HG03280 (cell line): Measurements from ENCODE around the gene PLA2R1.
A peak's percentile ranks its signal among the peaks of the same experiment; 100 is the strongest.

ENCODE experiments used
- ATAC-seq: cut with Tn5 transposase; IDR thresholded peaks from one replicate; pipeline ENCODE4 v1.9.1; 2021; ENCODE audit warnings: mild to moderate bottlenecking, moderate library complexity; ENCODE audit not compliant: unreplicated experiment

Gene PLA2R1

DNA sequence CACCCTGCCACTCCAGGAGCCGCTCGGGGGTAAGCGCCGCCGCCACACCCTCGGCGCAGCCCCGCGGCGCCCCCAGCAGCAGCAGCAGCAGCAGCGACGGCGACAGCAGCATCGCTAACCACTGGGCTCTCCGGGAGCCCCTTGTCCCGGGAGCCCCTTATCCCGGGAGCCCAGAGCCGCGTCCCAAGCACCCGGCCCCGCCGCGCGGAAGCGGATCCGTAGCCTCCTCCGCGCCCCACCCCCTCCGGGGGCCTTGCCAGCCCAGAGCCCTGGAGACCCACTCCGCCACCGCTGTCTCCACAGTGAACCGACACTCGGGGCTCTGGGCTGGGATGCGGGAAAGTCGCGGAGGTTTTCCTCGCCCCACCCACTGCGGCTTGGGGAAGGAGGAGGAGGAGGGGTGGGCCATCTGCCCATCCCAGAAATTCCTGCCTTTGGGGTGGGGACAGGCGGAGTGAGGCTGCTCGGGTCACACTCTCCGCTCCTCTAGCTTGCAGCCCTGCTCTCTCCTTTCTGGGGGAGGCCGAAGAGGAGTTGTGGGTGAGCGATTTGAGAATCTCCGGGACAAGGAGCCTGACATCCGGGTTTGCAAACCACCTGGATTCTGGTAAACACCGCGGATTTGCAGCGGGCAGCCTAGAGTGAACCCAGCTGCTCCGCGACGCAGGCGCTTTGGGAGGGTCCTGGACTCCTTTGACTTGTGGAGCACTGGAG lies at the start of gene PLA2R1:
PLA2R1 (minus strand) TSS at position 324 of the 714 bp plus-strand sequence; CDS start at position 112, 212 bp downstream.
- ATAC-seq, result no peak

DNA sequence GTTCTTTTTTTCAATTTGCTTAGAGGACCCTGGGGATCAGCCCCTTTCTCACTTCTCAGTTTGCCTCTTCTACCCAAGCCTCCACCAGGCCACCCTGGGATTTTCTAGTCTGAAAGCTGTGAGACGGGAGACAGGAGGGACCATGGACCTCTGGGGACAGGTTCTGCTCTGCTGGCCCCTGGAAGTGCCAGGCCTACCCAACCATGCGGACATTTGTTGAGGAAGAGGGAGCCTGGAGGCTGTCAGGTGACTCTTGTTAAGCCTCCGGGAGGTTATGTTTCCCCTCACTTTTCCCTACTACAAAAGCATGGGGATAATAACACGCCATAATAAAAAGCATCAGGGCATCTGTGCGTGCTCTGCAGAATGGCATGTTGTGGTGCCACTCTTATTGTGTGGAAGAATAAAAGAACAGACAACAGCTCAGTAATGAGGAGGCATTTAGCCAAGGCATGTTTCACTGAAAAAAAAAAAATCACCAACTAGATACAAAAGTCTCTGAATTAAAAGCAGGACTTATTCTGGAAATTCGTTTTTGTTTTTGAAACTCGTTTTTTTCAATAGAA lies 48.3 kb upstream of the PLA2R1 start:
- ATAC-seq, result no peak

DNA sequence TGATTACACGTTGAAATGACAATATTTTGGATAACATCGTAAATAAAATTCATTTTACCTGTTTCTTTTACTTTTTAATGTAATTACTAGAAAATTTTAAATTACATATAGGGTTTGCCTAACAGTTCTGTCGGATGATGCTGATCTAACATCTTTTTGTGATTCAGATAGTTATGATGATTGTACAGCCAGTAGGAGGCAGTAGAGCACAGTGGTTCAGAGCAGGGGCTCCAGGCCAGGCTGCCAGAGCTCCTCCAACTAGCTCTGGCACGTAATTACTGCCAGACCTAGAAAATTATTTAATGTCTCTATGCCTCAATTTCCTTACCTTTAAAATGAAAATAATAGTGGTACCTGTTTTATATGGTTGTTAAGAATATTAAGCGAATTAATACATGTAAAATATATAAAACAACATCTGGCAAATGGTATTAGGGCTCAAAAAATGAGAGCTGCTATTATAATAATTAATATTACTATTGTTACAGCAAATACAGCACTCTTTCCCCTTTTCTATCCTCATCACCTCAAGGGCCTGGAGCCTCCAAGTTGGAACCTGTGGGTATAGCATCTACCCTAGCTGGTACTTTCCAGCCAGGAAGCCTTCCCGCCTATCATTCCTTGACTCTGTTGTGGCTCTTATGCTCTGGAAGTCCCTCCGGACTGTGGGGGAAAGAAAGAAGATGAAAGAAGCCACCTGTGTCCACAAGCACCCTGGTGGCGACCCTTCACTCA lies 47.7 kb upstream of the PLA2R1 start:
- peak; percentile 84 for ATAC-seq

DNA sequence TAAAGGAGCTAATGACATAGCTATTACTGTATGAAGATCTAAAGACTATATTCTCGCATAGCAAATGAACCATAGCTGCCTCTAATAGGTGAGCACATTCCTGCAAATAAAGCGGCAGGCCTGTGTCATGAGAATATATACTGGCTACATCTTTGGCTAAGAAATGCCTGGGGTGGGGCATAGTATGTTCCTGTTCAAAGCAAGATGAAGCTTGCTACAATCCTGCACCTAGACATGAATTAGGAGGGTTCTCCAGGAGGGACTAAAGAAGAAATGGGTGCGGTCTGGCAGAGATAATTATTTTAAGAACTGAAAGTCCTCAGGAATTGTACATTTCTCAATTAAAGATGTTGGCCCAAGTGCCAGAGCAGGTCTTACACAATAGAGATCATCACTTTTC lies 46.8 kb upstream of the PLA2R1 start:
- ATAC-seq, result no peak

DNA sequence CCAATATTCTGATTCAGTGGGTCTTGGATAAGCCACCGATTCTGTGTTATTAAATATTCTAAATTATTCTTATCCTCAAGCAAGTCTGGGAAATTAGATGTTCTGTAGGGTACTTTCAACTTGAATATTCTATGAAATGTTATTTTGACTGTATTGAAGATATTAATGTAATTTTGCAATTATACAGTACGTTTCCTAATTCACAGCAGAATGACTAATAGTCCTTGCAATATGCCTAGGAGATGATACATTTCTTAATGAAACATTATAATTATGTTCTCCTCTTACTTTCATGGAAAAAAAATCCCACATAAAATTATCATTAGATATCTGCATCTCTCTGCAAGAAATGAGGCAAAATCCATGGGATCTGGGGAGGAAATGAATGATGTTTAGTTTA lies 46.2 kb upstream of the PLA2R1 start:
- no peak for ATAC-seq

DNA sequence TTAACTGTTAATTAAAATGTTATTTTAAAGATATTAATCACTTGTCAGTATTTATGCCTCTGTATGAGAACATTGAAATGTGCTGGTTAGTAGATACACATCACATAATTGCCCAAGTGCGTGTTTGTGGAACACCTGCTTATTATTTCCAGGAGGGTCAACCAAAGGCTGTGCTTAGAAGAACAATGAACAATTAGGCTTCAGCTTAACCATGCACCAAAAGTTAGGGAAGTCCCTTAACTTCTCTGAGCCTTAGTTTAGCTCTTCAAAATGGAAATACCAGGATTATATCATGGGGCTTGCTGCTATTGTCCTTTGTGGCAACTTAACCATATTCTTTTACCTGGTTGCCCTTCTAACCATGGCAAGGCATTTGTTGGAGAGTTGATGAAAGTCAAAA lies 43.0 kb upstream of the PLA2R1 start:
- no peak for ATAC-seq

DNA sequence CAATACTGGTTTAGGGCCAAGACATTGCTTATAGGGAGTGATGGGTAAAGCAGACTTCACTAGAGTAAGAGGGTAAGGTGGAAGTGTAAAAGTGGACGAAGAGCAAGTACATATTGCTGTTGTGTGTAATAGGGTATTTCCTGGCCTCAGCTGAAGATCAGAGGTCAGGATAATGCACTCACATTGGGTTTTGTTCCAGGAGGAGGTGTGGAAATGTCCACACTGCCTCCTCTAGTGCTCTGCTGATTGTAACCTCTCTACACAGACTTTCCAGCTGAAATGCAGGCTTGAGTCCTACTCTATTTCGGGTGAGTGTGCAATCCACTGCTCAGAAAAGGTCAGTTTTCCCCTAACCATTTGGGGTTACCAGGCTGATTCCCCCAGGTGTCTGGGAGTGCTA lies 41.7 kb upstream of the PLA2R1 start:
- no peak for ATAC-seq

DNA sequence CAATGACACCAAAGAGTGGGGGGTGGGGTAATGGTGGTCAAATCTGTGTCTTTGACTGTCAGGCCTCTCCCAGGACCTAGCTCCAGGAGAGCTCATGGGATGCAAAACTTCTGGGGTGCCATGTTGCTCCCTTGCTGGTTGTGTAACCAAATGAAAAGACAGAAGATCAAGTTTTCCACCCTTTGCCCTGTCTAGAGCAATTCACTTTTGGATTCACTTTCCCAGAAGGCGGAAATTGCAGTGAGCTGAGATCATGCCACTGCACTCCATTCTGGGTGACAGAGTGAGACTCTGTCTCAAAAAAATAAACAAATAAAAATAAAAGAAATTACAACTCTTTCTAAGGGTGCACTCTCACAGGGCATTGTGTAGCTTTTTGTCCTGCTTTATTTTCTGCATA lies 34.9 kb upstream of the PLA2R1 start:
- no peak for ATAC-seq

DNA sequence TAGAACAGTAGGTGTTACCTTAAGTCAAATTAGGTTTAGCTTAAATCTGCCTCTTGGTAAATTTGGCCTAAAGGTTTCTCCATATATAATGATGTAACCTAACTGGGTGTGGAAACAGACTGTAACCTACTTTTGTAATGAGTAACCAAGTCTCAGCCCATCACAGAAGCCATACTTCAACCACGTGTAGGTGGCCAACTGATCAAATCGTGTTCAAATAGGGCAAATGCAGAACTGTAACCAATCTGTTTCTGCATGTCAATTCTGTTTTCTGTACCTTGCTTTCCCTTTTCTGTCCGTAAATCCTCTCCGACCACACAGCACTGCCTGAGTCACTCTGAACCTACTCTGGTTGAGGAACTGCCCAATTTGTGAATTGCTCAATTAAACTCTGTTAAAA lies 34.0 kb upstream of the PLA2R1 start:
- ATAC-seq, result no peak

DNA sequence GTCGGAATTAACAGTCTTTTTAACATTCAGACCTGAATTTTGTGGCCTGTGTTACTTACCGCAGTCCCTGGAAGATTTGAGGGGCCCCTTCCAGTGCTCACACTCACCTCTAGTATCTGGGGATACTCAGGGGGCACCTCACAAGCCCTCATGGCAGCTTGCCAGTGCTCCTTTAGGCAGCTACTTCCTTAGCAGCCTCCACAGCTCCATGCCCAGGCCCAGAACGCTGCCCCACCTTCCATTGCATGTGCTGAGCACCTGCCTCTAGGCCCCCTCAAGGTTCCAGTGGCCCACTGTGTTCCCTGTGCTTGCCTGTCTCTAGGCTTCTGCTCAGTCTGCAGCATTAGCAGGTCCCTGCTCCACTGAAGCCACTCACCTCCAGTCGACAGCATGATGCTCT lies 30.0 kb upstream of the PLA2R1 start:
- no peak for ATAC-seq

DNA sequence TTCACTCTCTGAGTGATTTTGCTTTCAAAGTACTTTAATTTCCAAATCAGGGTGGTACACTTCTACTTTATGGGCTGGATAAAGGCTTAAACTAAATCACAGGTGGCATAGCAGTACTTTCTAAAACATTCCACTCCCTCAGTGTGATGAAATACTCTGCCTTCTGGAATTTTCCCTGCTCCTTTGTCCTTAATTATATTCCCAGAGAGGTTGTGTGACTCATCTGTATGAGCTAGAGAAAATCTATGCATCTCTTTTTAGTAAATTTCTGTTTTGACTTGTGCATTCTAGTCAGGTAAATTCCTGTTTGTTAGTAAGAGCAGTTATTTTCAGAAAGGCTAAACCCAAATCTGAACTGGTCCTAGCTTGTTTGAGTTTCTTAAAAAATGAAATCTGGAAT lies 29.0 kb upstream of the PLA2R1 start:
- ATAC-seq, result no peak

DNA sequence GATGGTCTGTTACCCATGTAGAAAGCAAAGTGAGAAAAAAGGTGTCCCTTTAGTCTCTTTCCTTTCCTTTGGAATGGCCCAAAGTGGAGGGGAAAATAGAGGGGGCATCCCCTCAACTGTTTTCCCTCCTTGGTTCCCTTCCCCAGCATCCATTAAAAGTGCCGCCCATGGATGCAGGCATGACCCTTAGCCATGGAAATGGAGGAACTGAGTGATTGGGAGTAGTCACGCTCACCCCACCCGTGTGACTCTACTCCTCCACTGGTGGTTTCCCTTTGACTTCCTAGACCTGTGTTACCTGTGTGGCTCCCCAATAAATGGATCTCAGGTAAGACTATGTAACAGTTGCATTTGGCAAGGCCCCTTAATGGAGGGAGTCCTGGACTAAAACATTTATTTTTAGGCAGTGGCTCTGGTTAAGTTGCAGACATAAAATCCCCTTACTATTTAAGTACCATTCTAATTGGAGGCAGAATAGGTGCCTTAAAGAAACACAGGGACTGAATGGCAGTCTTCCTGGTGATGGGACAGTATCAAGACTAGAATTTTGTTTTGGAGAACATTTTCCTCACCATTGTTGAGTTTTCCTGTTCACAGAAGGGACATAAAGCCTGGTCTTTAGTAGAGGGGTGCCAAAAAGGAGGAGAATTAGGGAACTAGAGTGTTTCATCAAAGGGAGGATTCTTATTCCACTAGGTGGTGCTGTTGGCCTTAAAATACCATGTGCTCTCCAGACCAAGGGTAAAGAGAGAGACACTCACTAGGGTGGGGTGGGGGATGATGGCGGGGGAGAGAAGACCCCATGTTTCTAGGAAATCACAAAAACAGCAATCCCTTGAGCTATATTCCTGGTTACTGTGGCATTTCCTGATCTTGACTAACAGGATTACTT lies 25.7 kb upstream of the PLA2R1 start:
- no peak for ATAC-seq

DNA sequence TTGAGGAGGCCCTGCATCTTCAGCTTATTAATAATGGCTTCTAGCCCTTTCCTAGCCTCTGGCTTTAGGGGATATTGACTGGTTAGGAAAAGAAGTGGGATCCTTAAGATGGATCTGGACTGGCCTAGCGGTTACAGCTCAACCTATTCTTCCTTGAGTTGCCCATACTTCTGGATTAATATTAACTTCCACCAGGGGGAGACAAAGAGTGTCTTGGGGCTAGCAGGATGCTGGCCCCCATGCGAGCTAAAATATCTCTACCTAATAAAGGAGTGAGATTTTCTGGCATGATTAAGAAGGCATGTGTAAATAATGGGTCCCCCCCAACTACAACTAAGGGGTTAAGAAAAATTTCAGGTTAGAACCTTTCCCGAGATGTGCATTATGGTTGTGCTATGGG lies 23.2 kb upstream of the PLA2R1 start:
- no peak for ATAC-seq

DNA sequence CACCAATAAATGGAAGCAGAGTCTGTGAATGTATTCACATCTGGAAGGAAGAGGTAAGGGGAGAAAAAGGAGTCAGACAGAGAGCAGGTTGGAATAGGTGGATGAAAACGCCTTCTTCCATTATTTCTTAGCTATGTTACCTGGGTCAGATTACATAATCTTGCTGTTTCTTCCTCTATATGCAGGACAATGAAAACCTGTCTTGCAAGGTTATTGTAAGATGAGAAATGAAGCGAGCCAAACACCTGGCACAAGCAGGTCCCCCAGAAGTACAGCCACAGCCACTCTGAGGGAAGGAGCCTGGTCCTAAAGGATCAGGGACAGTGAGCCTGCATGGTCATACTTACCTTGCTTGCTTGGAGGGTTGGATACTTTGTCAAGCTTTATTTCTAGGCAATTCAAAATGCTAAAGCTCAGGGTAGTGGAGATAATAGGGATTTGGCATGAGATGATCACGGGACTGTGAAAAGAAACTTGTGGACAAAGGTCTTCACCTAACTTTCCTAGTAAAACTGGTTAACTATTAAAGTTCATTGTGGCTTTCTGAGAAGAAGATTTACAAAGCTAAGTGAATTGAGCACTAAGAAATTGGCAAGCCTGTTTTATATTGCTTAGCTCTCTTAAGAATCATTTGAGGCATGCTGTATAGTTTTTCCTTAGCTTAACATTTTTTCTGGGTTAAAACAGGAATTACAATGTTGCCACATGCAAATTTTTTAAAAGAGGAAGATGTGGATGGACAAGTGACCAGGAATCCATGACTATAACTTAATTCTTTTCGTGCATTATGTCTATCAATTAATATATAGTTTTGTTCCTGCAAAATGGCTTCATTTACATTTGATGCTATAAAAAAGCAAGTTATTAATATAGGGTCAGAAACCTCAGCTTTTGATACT lies 15.7 kb upstream of the PLA2R1 start:
- ATAC-seq, result no peak

DNA sequence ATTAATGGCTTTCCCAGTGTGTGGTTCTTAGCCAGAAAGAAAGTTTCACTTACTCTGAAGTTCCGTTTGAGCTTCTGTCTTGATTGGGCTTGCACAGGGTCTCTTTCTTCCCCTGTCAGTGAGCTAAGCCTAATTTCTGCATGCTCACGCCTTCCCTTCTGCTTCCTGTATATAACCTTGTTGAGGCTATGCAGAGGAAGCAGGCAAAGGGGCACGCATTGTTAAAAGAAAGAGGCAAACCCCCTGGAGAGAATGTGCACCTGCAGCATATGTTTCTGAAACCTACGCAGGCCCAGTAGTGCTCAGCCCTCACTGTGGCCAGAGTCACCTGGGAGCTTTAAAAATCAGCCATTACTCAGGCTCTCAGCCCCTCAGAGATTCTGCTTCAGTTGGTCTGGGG lies 14.5 kb upstream of the PLA2R1 start:
- ATAC-seq, result no peak

DNA sequence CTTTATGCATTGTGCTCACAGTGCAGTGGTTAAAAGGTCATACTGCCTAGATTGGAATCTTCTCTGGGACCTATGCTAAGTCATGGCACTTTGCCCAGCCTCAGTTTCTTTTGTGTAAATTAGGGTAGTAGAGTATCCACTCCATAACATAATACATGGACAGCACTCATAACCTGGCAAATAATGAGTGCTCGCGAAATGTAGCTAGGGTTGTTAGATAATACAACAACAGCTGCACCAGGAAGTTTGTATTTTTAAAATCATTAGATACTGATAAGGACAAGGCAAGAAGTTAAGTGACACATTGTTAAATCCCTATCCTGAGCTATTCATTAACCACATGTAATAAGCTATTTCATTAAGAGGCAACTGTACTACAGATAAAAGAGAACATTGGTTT lies 13.8 kb upstream of the PLA2R1 start:
- no peak for ATAC-seq

DNA sequence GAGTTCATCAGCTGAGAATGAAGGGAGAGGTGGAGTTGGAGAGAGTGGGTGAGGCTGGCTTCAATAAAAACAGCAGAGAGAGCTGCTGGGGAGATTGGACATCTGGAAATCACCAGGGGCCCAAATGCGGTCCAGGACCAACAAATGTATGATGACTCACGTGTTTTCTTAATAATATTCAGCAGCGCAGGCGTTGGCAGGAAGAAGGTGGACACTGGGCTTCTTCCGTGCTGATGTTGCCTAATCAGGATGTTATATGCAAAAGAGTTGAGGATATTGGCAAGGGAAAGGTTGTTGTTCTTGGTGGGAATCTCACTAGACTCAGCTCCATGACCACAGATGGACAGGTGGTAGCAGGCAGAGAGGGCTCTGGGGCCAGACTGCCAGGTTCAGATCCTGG lies 12.8 kb upstream of the PLA2R1 start:
- ATAC-seq, result no peak

DNA sequence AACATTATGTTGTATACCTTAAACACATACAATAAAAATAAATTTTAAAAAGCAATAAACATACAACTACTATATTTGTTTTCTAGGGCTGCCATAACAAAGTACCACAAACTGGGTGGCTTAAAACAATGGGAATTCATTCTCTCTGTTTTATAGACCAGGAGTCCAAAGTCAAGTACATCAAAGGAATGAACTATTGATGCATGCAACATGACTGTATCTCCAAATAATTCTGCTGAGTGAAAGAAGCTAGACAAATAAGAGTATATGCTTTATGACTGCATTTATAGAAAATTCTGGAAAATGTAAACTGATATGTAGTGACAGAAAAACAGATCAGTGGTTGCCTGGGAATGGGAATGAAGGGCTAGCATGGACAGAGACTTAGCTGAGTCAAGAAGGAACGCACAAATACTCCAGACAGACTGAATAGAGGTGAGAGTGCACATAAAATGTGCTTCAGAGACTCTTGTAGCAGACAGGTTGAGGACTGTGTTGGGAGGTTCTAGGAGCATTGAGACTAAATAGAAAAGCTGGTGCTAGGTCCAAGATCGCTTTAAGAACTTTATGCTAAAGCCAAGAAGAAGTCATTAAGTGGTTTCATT lies 11.0 kb upstream of the PLA2R1 start:
- ATAC-seq, result no peak

DNA sequence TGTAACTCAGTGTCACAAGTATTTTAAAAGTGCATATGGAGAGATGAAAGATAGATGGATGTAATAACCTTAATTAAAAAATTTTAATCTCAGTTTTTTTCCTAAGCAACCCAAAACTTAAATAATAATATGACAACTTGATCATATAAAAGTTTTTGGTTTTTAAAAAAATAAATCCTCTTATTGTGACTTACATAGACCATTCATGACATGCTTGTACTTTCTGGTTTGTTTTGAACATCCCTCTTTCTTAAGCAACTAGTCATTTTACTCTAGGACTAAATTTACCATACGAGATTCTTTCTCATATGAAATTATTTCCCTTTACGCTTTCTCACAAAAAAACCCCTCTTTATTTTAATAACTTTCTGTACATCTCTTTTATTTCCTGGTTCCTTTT lies 6.5 kb upstream of the PLA2R1 start:
- no peak for ATAC-seq

DNA sequence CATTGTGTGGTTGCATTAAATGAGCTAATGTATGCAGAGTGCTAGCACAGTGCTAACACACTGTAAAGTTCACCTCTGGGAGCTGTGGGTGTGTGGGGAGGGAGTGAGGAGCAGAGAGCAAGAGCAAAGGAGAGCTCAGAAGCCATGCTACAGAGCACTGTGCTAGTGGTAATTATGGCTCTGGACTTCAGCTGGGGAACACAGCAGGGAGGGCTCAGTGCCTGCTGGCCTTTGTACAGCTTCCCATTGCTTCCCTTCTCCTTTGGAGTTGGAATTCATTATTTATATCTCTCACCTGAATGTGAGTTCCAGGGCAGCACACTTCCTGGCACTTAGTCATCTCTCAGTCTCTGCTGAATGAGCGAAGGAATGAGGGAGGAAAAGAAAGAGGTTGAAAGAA lies 2.5 kb upstream of the PLA2R1 start:
- ATAC-seq, result no peak
